HT1080 (cell line): Measurements from ENCODE around the gene SMIM31. TPM values are rescaled to one million over a fixed set of nuclear protein-coding genes. Genes with fewer than 3 reads are reported as not detected.
A peak's percentile ranks its signal among the peaks of the same experiment; 100 is the strongest.

Source experiments
- DNase-seq: peaks from one replicate; pipeline ENCODE4 v3.0.0-alpha.2; 2015; ENCODE audit warnings: low read depth
- small RNA-seq: library from RNA; depleted of rRNA; stranded (forward); fragments of <200 nt; gene quantifications from one replicate; pipeline ENCODE3, GENCODE V24; 2014
- total RNA-seq: library from RNA; depleted of rRNA; stranded (reverse); fragments of >200 nt; shearing (Covaris generic); gene quantifications from 2 replicates; pipeline ENCODE4 v1.2.3, GENCODE V29; 2014; rRNA removed

The SMIM31 gene
- total RNA-seq, 1 experiment from 2014 or later, result not detected

DNA sequence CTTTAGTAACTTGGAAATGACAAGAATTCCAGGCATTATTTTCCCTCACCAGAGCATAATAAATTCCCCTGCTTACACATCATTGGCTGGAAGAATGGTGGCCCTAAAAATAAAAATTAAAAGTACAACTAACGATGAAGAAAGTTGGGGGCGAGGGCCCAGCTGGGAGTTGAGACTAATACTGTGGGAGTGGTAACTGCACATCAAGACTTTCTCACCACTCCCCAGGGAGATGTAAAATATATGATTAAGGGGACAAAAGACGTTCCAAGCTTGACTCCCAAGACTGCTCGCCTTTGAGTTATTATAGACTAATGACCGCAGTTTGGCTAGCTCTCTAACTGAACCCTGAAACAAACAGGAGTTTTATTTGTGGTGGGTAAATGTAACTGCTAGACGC, 30.0 kb downstream of the SMIM31 start:
- DNase-seq, result no peak

- no peak for DNase-seq
Measured at GRCh38 chr4:164789047-164789446, 35.1 kb downstream of the SMIM31 start.

GRCh38 chr4:164790249-164790648, 36.3 kb downstream of the SMIM31 start:
- no peak for DNase-seq

DNA sequence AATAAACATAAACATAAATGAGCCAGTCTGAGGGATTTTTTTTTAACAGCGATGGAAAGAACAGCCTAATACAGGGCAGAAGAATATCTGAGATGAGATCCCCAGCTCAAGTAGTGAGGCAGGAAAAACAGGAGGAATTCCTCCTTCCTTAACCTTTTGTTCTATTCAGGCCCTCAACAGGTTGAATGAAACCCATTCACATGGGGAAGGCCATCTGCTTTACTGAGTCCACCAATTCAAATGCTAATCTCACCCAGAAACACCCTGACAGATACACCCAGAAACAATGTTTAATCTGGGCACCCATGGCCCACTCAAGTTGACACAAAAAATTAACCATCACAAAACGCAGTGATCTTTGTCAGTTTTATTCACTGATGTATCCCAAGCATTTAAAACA, 45.5 kb downstream of the SMIM31 start:
- no peak for DNase-seq

DNA sequence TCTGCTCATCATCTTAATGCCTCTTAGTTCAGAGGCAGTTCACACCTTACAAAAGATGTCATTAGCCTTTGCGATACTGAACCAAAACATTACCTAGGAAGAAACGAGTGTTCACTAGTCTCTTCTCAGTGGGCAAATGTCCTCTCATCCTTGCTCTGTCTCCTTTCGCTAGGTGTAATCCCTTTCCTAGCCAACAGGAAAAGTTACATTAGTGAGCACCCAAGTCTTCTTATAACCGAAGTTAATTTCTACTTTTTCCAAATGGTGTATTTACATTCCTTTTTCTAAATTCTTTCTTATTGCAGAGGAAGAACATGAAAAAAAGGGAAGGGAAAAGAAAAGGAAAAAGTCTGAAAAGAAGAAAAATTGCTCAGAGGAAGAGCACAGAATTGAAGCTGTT, 46.9 kb downstream of the SMIM31 start:
- DNase-seq, result no peak

GRCh38 chr4:164802301-164802901, 48.5 kb downstream of the SMIM31 start:
- DNase-seq, result no peak

DNA sequence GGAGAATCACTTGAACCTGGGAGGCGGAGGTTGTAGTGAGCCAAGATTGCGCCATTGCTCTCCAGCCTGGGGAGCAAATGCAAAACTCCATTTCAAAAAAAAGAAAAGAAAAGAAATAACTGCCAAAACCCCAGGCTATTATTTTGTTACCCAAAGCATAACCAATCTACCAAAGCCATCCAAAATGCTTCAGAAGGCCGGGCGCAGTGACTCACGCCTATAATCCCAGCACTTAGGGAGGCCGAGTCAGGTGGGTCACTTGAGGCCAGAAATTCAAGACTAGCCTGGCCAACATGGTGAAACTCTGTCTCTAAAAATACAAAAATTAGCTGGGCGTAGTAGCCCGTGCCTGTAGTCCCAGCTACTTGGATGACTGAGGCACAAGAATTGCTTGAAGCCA, 49.8 kb downstream of the SMIM31 start:
- DNase-seq, result no peak

GRCh38 chr4:164807611-164808010, 53.7 kb downstream of the SMIM31 start:
- peak; percentile 26 for DNase-seq

DNA sequence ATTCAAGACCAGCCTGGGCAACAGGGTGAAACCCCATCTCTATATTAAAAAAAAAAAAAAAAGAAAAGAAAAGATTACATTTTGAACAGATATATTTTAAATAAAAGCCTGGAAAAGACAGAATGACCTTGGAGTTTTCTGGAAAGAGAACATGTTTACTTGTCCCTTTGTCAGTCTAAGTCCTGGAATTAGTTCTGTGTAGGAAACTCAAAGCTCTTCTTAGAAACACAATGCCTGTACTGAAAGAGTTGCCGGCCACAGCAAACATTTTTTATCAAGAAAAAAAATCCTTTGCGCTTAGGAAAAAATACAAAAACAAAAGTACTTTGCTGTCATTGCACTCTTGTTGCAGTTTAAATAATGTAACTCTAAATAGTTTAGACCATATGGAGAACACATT, 59.6 kb downstream of the SMIM31 start:
- DNase-seq, result no peak

- DNase-seq, result no peak
Measured at GRCh38 chr4:164815711-164816110, 61.8 kb downstream of the SMIM31 start.

- no peak for DNase-seq
Measured at GRCh38 chr4:164819366-164819765, 65.4 kb downstream of the SMIM31 start.

DNA sequence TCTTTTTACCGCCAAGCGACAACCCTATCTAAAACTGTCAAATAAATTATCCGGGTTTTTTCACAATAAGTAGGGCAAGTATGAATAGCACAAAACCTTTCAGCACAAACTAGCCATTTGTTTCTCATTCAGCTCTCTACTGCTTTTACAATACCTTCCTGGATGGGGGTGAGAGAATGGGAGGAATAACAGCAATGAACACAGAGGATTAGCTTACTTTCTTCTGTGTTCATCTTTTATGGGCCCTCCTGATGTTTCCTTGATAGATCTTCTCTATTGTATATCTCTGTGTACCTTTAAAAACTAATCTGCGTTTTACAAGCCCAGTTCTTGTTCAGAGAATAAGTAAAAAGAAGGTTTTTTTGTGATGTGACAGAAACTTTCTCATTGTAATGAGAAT, 67.8 kb downstream of the SMIM31 start:
- DNase-seq, result no peak

GRCh38 chr4:164824581-164824980, 70.7 kb downstream of the SMIM31 start:
- DNase-seq, result no peak

DNA sequence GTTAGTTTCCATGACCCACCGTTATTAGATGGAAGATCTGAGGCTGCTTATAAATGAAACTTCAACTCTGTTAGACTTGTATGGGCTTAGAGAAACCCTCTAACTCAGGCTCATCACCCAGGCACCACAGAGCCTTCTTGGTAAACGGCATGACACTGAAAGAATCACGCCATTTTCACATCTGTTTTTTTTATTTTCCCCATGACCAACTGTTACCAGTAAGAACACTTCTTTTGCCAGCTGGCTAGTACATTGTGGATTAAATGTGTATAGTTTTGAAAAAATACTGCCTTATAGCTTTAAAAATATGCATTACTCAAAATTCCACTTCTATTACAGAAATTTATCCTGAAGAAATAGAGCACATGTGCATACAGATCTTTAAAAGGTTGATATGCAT, 75.0 kb downstream of the SMIM31 start:
- no peak for DNase-seq

DNA sequence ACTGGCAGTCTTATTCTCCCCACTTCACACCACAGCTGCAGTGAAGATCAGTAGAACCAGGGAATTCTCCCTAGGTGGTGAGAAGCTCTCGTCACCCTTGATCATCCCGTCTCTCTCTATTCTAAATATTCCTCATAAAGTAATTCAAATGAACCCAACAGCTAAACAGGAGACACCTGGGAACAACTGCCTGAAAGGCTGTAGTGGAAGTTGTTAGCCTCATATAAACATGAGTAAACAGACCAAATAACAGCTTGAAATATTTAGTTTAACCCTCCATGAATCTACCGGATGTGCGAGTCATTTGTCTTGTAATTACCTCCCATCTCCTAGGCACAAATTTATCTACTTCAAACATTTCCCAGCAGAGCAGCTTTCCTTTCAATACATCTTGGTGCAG, 92.6 kb downstream of the SMIM31 start:
- peak; percentile 11 for DNase-seq

GRCh38 chr4:164847016-164847415, 93.1 kb downstream of the SMIM31 start:
- DNase-seq, result no peak

DNA sequence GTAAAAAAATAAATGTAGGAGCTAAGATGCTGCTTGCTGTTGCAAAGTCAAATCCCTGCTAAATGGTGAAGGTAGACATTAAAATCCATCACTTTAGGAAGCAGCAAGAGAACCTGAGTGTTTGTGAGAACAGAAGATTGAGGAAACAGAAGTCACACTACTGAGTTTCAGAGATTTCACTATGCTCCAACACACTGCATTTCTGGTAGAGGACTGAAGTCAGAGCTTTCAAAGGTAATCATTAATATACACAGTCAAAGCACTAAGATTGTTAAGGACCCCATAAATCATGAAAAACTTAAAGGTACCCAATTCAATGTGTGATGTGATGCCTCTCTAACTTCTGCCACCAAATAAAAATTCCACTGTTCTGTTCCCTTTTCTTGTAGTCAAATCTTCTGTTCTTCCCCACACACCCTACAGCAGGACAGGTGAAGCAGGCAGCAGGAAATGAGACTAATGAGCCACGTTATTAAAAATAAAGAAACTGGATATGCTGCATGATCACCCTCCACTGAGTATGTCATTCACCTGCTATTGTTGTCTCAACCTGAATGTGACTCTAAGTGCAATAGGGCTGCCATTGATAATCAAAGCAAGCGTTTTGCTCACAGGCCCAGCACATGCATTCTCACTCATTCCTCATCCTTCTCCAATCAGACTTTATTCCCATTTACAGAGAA, 94.2 kb downstream of the SMIM31 start:
- DNase-seq, result no peak

Small RNAs within 50 kb of the gene (small RNA-seq; reads per million reads assigned to genes)
- gene RNU6-668P, result not detected

Other genes starting within 250 kb of the SMIM31 start
- gene APELA, start 123.0 kb downstream of the SMIM31 start, total RNA-seq, result not detected in 2 replicates
- 2.4 and 3.9 TPM in 2 replicates for gene TRIM61, start 223.5 kb downstream of the SMIM31 start, total RNA-seq